Measurements from ENCODE around the gene ITGB2.

The ITGB2 gene

GRCh38 chr21:44847261-44848056 lies 73.2 kb downstream of the ITGB2 start:
- Histone ChIP-seq H3K4me1 (ENCODE audit: low read length) (no peaks in the 10 kb centered on the region), H3K27ac (ENCODE audit: low read length) (no peak overlapping the region), H3K4me2 (ENCODE audit: low read length) (no peak overlapping the region), H4K20me1 (ENCODE audit: insufficient read depth, low read length) (no peaks in the 10 kb centered on the region), H2AFZ (ENCODE audit: low read depth, low read length) (no peak overlapping the region), H3K27me3 (ENCODE audit: low read depth, low read length) (no peaks in the 10 kb centered on the region), H3K79me2 (ENCODE audit: low read length) (no peaks in the 10 kb centered on the region), H3K4me3 (ENCODE audit: low read length) (no peak overlapping the region), H3K9me3 (ENCODE audit: insufficient read depth, low read length) (no peaks in the 10 kb centered on the region), H3K9ac (ENCODE audit: low read length) (no peak overlapping the region), H3K36me3 (replicated peaks; ENCODE audit: low read depth, low read length) (peaks cover 3% of the 10 kb centered on the region)
- TF ChIP-seq EZH2phosphoT487 (IDR thresholded peaks at IDR 0.05; ENCODE audit: low read depth), result no peak
- no peak for TF ChIP-seq CTCF (IDR thresholded peaks at IDR 0.05; ENCODE audit: low read depth, low read length)

GRCh38 chr21:44846485-44847260 lies 74.0 kb downstream of the ITGB2 start:
- no peaks in the 10 kb centered on the region for H3K4me1 ChIP-seq (ENCODE audit: low read length)
- H3K4me3 ChIP-seq (ENCODE audit: low read length), result no peak overlapping the region
- no peaks in the 10 kb centered on the region for H3K9me3 ChIP-seq (ENCODE audit: insufficient read depth, low read length)
- H3K36me3 ChIP-seq (replicated peaks; ENCODE audit: low read depth, low read length), result peaks cover 3% of the 10 kb centered on the region
- H3K9ac ChIP-seq (ENCODE audit: low read length), result no peak overlapping the region
- no peak overlapping the region for H3K4me2 ChIP-seq (ENCODE audit: low read length)
- H4K20me1 ChIP-seq (ENCODE audit: insufficient read depth, low read length), result no peaks in the 10 kb centered on the region
- H3K27ac ChIP-seq (ENCODE audit: low read length), result no peak overlapping the region
- H3K79me2 ChIP-seq (ENCODE audit: low read length), result no peaks in the 10 kb centered on the region
- no peak overlapping the region for H2AFZ ChIP-seq (ENCODE audit: low read depth, low read length)
- TF ChIP-seq CTCF (IDR thresholded peaks at IDR 0.05; ENCODE audit: low read depth, low read length) (no peak), EZH2phosphoT487 (IDR thresholded peaks at IDR 0.05; ENCODE audit: low read depth) (no peak)
- no peaks in the 10 kb centered on the region; the same call in 1 of the 2 replicates for H3K27me3 ChIP-seq (ENCODE audit: low read depth, low read length)

GRCh38 chr21:44846224-44846484 lies 74.5 kb downstream of the ITGB2 start:
- H3K9me3 ChIP-seq (ENCODE audit: insufficient read depth, low read length), result no peaks in the 10 kb centered on the region
- no peak for TF ChIP-seq CTCF (IDR thresholded peaks at IDR 0.05; ENCODE audit: low read depth, low read length)
- TF ChIP-seq EZH2phosphoT487 (IDR thresholded peaks at IDR 0.05; ENCODE audit: low read depth), result no peak
- no peaks in the 10 kb centered on the region; the same call in 1 of the 2 replicates for H3K27me3 ChIP-seq (ENCODE audit: low read depth, low read length)
- H3K4me1 ChIP-seq (ENCODE audit: low read length), result no peaks in the 10 kb centered on the region
- no peak overlapping the region for H3K9ac ChIP-seq (ENCODE audit: low read length)
- H3K36me3 ChIP-seq (replicated peaks; ENCODE audit: low read depth, low read length), result peaks cover 3% of the 10 kb centered on the region
- no peaks in the 10 kb centered on the region for H4K20me1 ChIP-seq (ENCODE audit: insufficient read depth, low read length)
- H2AFZ ChIP-seq (ENCODE audit: low read depth, low read length), result no peak overlapping the region
- no peaks in the 10 kb centered on the region for H3K79me2 ChIP-seq (ENCODE audit: low read length)
- no peak overlapping the region for H3K27ac ChIP-seq (ENCODE audit: low read length)
- H3K4me3 ChIP-seq (ENCODE audit: low read length), result no peak overlapping the region
- peak overlapping the region; percentile 62; the same call in 1 of the 2 replicates for H3K4me2 ChIP-seq (ENCODE audit: low read length)

- no peaks in the 10 kb centered on the region for H3K9me3 ChIP-seq (ENCODE audit: insufficient read depth, low read length)
- H3K79me2 ChIP-seq (ENCODE audit: low read length), result no peaks in the 10 kb centered on the region
- no peaks in the 10 kb centered on the region for H4K20me1 ChIP-seq (ENCODE audit: insufficient read depth, low read length)
- no peaks in the 10 kb centered on the region; the same call in 1 of the 2 replicates for H3K27me3 ChIP-seq (ENCODE audit: low read depth, low read length)
- peak overlapping the region; percentile 56 for H3K4me3 ChIP-seq (ENCODE audit: low read length)
- no peak overlapping the region for H3K9ac ChIP-seq (ENCODE audit: low read length)
- TF ChIP-seq CTCF (IDR thresholded peaks at IDR 0.05; ENCODE audit: low read depth, low read length) (peak; percentile 38), EZH2phosphoT487 (IDR thresholded peaks at IDR 0.05; ENCODE audit: low read depth) (no peak)
- no peak overlapping the region for H3K27ac ChIP-seq (ENCODE audit: low read length)
- no peaks in the 10 kb centered on the region for H3K4me1 ChIP-seq (ENCODE audit: low read length)
- no peaks in the 10 kb centered on the region for H3K36me3 ChIP-seq (replicated peaks; ENCODE audit: low read depth, low read length)
- no peak overlapping the region for H2AFZ ChIP-seq (ENCODE audit: low read depth, low read length)
- peak overlapping the region; percentile 62 for H3K4me2 ChIP-seq (ENCODE audit: low read length)
Observed at GRCh38 chr21:44845418-44846223, 75.1 kb downstream of the ITGB2 start.

Measured in OCI-LY3 (cell line).